HG03095 (cell line): Measurements from ENCODE around the gene ATXN1.

Experiments used
- ATAC-seq: cut with Tn5 transposase; IDR thresholded peaks from one replicate; pipeline ENCODE4 v1.9.1; 2021; ENCODE audit warnings: moderate library complexity; ENCODE audit not compliant: unreplicated experiment

The ATXN1 gene

DNA sequence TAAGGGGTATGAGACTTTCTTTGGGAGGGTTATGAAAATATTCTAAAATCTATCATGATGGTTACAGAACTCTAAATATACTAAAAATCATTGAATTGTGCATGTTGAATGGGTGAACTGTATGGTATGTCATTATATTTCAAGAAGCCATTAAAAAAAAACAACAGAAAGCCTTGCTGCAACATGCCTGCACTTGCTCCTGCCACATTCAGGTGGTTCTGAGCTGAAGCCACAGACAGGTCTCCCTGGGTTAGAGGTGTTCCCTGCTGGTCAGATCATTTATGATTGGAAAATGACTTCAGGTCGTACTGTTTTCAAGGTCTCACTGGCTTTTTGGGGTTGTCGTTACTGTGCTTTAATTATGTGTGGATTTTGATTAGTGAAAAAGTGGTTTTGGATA is 509.6 kb downstream of the ATXN1 start:
- no peak for ATAC-seq

DNA sequence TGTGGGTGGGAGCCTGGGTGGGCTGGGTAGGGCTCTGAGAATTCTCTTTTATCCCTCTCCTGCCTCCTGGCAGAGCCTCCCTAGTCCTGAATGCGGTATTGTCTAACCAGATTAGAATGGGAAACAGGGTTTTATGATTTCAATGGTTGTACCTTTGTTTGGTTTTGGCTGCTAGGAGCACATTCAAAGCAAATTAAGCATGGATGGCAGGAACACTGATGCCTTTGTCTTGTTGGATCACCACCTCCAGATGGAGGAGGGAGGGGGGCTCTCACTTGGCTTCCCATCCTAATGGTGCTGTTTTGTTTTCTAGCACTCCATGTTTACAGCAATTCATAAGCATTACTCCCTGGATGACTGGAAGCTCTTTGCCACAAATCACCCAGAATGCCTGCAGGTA is 511.3 kb downstream of the ATXN1 start:
- ATAC-seq: no peak
